ENCODE measurements around the gene CCL16.

CCL16 gene

DNA sequence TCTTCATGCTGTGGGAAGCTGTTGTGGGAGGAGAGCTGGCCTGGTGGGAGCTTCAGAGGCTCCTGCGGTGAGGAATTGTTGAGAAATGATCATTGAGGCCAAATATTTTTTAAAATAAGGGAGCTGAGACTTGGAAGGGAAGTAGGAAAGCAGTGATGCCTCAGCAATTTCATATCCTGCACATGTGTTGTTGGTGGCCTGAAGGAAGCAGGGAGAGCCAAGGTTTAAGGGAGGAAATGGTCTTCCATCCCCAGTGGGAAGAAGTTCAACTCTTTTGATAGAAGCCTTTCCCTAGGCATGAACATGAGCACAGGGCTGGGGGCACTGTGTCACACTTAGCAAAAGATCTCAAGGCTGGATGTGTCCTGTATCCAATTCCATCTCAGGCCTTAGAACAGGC lies 5.3 kb upstream of the CCL16 start, which contains the start of gene CCL14:
TSS of gene CCL14 (minus strand) at position 87 of the 400 bp plus-strand sequence. CDS start at position 7, 80 bp downstream.
- no peak for DNase-seq (ENCODE audit: low read depth)

DNA sequence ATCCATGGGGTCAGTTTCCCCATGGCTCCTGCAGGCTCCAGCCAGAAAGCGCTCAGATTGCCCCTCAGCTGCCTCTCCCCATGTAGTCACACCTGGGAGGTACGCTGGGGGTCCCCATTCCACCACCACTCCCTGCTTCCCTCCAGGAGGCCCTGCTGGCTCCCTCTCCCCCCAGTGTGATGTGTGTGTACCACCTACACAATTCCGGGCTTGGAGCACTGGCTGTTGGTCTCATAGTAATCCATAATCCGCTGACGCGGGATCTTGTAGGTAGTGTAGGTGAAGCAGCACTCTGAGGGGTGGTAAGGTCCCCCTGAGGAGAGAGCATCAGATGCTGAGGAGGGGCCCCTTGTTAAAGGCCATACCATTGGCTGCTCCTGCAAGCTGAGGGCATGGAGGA lies 2.8 kb upstream of the CCL16 start:
- DNase-seq (ENCODE audit: low read depth), result no peak

DNA sequence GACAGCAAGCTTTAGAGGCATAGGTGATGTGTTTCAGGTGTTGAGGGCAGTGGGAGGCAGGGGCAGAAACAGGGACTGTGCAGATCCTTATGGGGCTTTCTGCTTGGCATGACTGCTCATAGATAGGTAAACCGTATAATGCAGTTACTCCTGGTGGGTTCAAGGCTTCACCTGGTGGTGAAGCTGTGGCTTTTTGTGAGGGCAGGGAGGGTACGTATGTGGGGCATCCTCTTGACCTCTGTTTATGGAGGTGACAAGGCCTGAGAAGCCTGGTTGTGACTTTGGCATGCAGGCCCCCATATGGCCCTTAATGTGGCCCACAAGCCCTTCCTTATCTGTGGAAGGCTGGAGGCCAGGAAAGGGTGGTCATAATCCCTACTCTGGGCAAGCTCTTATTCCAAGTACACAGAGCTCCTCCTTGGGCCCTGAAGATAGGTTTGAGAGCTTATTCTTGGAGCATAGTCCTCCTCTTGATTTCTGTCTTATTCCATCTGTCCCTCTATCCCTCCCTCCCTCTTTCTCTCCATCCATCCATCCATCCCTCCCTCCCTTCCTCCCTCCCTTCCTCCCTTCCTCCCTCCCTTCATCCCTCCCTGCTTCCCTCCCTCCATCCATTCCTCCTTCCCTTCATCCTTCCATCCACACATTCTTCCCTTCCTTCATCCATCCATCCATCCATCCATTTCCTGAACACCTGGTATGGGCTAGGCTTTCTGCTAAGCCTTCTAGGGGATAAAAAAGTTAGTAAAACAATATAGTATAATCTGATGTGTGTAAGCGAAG lies 1.3 kb upstream of the CCL16 start:
- DNase-seq (ENCODE audit: low read depth), result no peak

DNA sequence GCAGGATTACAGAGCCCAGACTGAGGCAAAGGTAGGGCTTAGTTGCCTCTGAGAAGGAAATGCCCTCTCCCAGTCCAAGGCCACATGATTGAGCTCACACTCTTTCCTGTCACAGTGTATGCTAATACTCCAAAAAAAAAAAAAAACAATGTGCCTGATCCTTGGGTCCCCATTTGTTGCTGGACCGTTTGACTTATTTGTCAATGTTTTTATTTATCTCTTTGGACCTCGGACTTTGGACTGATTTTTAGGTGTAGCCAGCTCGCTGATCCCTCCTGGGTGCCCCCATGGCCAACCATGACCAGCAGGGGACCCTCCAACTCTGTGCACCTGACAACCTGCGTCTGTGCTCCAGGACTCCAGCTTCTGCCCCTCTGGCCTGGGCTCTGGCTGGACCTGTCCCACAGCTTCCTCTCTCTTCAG lies 622 bp upstream of the CCL16 start:
- DNase-seq (ENCODE audit: low read depth), result no peak

DNA sequence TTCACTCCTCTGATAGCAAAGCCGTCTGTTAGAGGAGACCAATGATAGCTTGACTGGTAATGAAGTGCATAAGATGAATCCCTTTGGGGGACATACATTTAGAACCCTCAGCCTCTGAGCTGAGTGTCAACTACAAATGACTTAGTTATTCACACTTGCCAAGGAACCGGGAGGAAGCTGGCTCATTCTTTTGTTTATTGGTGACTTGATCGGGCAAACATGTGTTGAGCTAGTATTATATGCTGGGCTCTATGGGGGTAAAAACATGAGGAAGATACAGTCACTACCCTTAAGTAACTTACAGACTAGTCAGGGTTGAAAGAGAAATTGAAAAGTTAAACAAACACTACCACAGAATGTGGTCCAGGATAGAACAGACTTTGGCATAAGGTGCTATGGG lies 3.0 kb downstream of the CCL16 start:
- DNase-seq (ENCODE audit: low read depth), result no peak

DNA sequence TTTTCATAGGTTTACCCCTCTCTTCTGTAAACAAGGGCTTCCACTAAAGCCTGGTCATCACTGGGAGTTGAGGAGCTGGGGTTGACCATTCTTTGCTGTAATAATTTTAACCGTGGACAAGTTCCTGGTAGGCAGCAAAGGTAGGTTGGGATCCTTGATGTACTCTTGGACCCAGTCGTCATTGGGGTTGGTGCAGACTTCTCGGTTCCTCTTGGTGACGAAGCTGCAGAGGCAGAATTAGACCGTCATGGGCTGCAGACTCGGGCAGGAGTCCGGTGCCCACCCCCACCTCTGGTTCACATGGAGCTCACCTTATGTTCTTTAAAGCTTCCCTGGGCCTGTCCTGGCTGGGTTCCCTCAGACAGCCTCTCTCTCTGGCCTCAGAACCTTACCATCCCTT lies 3.8 kb downstream of the CCL16 start:
- DNase-seq (ENCODE audit: low read depth), result no peak

DNA sequence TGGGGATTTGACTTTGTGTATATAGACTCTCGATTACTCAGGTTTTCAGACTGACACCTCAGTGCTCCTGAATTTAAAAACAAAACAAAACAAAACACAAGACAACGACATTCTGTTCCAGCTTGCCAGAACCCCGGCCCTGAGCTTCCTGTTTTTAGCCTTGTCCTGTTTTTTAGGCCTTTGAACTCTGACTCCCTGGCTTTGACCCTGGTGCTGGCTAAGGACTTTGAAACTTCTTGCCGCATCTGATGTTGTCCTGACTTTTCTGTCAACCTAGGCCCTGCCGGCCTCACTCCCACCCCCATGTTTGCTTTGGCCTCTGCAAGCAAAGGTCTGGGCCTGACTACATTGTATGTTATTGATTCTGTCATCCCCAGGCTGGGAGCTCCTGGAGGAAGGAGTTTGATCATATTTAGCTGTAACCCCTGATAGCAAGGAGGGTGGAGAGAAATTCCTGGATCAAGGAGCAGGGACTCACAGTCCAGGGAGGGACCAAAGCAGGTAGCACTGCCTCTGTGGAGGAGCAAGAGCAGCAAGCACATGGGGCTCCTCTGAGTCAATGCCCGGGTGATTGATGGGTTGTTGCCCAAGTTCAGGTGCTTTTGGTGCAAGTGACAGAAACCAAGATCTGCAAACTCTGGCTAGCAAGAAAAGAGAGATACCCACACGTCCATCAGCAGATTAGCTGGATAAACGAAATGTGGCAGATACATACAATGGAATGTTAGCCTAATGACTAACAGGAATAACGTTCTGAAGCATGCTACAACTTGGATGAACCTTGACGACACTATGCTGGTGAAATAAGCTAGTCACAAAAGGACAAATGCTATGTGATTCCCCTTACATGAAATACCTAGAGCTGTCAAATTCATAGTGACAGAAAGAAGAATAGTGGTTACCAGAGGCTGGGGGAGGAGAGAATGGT lies 7.7 kb downstream of the CCL16 start:
- peak; percentile 55 for DNase-seq (ENCODE audit: low read depth)

DNA sequence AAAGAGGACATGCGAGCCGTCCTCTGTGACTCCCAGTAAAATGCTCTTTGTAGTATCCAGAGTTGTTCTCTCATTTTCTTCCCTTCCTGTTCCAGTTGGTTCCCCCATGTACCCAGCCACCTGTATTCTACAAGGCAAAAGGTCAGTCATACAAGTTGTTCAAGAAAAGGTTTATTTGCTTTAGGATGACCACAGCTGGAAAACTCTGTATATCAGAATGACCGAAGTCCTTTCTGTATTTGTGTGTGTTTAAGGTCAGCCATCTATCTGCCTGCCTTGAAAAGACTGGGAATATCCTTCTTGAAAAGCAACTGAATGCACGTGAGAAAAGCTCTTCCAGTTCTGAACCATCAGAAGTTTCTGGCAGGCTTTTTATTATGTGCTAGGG lies 8.4 kb downstream of the CCL16 start:
- no peak for DNase-seq (ENCODE audit: low read depth)

DNA sequence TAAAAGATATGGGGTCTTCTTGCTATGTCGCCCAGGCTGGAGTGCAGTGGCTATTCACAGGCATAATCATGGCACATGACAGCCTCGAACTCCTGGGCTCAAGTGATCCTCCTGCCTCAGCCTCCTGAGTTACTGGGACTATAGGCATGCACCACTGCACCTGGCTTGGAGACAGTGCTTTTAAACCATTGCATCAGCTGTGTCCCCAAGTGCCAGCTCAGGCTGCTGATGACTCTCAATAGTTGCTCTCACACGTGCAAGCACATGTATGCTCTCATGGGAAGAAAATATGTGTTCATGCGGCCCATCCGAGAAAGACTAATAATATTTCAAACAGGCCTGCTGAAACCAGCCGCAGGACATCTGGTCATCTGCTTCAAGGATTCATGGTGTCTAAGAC lies 8.8 kb downstream of the CCL16 start:
- DNase-seq (ENCODE audit: low read depth), result no peak

DNA sequence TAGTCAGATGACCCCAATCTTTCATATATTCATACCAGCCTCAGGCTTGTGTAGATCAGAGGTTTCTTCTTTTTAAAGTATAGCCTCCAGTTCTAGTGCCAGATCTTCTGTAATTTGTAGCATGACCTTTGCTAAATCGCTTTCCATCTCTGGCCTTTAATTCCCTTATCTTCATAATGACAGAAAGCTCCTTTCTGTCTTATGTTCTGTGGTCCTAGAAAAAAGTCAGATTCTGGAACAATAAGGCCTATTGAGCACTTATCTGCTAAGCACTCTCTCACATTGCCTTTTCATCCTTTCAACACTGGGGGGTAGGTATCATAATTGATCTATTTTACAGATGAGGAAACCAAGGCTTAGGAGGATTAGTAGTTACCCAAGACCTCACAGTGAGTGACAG lies 9.2 kb downstream of the CCL16 start:
- no peak for DNase-seq (ENCODE audit: low read depth)

DNA sequence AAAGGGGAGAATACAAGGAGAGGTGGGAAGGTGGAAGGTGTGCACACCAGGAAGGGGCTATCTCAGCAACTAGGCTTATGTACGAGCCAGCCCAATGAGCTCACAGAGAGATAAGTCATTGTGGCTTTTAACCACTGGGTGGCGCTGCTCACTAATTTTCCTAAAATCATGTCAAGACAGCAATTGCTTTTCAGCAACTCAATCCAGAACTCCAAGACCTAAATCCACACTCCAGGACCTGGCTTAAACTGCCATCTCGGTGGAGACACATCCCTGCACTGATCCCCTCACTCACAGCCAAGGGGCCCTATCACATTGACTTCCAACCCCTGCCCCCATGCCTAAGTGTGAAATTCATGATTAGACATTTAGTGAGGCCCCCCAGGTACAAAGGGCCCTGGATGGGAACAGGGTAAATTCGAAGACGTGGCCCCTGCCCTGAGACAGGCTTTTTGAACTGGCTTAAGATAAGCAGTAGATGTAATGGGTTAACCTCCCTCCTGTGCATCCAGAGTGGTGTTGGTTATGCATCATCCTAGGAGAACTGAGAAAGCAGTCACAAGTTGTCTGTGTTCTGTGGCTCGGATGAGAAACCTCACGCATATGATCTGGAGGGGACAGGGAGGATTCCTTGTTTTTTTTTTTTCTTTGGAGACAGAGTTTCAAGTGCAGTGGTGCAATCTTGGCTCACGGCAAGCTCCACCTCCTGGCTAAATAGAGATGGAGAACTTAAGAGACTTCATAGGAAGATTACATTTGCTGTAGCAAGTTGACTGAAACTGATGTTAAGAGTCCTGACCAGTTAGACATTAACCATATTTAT lies 11.5 kb downstream of the CCL16 start:
- peak; percentile 74 for DNase-seq (ENCODE audit: low read depth)

DNA sequence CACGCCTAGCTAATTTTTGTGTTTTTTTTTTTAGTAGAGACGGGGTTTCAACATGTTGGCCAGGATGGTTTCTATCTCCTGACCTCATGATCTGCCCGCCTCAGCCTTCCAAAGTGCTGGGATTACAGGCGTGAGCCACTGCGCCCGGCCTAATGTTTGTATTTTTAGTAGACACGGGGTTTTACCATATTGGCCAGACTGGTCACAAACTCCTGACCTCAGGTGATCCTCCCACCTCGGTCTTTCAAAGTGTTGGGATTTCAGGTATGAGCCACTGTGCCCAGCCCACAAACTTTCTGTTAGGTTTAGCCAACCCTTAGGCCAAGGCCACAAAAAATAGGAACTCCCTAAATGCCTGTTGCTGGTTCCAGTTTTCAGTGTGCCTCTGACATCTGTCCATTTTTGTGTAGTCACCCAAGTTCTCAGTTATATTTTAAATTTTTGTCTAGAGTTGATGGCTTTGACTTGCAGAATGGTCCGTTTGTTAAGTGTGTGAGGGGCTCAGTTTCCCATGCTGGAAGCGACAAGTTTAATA lies 12.7 kb downstream of the CCL16 start:
- DNase-seq (ENCODE audit: low read depth), result no peak

DNA sequence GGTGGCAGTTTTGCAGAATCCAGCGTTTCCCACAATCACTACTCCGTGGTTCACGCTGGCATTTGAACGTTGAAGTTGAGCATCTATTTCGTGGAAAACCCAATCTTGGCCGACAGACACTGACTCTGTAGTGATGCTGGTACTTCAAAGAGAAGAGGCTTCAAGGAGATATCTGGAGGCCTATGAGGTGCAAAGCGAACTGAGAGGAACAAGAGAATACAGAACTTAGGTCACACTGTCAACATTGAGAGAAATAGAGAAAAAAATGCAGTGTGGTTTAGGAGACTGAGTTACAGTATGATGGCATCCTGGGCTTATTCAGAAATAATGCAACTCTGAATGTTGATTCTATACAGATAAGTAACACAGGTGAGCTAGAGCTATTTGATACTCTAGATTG lies 16.0 kb downstream of the CCL16 start:
- no peak for DNase-seq (ENCODE audit: low read depth)

DNA sequence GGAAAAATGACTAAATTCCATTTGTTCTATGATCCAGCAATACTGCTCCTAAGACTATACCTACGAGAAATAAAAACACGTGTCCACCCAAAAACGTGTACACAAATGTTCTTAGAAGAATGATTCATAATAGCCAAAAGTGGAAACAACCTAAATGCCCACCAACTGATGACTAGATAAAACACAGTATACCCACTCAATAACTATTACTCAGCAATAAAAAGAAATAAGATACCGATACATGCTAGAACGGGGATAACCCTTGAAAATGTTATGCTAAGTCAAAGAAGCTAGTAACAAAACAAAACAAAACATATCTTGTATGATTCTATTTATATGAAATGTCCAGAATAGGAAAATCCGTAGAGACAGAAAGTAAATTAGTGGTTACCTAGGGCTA lies 17.6 kb downstream of the CCL16 start:
- DNase-seq (ENCODE audit: low read depth), result no peak

DNA sequence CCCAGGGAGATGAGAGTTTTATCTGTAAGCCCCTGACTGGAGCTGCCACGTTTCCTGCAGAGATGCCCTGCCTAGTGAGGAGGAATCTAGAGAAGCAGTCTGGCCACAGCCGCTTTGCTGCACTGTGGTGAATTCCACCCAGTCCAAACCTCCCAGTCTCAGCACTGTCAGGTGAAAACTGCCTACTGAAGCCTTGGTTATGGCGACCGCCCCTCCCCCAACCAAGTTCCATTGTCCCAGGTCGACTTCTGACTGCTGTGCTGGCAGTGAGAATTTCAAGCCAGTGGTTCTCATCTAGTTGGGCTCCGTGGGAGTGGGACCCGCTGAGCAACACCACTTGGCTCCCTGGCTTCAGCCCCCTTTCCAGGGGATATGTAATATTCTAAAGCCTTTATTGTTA lies 27.6 kb downstream of the CCL16 start:
- no peak for DNase-seq (ENCODE audit: low read depth)

DNA sequence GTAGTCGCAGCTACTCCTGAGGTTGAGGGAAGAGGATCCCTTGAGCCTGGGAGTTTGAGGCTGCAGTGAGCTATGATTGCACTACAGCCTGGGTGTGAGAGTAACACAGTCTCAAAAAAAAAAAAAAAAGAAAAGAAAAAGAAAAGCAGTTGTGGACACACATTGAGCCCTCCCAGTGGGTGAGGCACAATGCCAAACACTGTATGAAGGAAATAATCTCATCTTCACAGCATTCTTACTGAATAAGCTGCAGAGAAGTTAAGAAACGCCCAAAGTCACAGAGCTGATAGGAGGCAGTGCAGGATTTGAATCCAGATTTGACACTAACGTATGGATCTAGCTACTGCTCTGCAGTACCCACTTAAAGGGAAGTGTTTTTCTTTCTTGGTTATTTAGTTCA lies 31.9 kb downstream of the CCL16 start:
- no peak for DNase-seq (ENCODE audit: low read depth)

DNA sequence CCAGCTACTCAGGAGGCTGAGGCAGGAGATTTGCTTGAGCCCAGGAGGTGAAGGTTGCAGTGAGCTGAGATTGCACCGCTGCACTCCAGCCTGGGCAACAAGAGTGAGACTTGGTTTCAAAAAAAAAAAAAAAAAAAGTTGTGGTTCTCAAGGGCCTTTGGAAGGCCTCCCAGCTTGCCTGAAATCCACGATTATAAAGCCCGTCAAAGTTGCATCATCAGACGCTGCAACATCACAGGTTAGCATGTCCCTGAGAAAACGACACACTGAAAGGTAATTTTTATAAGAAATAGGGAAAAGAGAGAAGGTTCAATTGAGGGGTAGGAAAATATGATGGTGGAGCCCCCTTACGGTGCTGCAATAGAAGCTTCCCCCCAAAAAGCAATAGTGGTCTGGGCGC lies 33.2 kb downstream of the CCL16 start:
- no peak for DNase-seq (ENCODE audit: low read depth)

DNA sequence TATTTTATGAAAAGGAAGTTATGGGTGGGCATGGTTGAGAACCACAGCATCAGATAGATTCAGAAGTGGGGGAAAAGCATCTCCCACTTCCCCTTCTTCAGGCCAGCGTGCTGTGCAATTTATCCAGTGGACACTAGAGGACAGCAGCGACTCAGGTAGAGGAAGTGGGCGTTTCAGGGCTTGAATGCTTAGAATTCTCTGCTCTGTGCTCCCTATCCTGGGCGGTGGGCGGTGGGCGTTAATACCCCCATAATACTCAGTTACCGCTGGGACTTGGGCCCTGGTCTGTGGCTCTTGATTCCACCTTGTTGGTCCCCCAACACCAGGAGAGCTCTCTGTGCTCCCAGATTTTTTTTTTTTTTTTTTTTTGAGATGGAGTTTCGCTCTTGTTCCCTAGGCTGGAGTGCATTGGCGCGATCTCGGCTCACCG lies 34.1 kb downstream of the CCL16 start:
- peak; percentile 52 for DNase-seq (ENCODE audit: low read depth)

DNA sequence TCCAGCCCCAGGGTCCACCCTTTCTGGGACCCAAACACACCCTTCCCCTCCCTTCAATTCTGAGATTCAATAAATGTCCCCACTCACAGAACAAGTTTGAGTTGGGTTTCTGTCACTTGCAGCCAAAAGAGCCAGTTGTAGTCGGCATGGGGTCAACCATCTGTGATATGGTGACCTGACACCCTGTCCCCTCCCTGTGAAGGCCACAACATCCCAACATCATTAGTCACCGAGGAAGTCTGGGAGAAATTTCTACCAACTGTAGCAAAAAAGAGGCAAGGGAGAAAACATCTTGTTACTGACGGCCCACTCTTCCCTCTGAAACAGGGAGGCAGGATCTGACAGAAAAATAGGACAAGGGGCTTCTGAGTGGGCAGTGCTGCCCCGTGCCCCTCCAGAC lies 37.1 kb downstream of the CCL16 start:
- peak; percentile 14 for DNase-seq (ENCODE audit: low read depth)

DNA sequence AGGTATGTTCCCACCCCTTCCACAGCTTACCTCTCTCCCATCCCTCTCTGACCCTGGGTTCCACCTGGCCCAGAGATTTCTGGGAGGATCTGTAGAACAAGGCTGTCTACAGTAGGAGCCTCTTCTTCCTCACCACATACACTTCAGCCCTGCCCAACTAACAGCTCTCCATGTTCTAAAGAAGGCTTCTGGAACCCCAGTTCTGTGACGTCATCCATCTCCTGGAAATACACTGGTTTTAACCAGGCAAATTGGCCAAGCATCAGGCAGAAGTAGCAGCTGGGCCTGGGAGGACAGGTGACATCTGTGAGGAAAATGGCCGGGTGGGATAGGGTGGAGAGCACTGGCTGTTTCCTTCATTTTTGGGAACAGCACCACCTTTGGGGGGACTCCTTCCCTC lies 37.8 kb downstream of the CCL16 start, which contains the start of gene LYZL6:
TSS of gene LYZL6 (minus strand) at position 177 of the 400 bp plus-strand sequence. CDS start 4,357 bp downstream, outside the sequence.
- no peak for DNase-seq (ENCODE audit: low read depth)

DNA sequence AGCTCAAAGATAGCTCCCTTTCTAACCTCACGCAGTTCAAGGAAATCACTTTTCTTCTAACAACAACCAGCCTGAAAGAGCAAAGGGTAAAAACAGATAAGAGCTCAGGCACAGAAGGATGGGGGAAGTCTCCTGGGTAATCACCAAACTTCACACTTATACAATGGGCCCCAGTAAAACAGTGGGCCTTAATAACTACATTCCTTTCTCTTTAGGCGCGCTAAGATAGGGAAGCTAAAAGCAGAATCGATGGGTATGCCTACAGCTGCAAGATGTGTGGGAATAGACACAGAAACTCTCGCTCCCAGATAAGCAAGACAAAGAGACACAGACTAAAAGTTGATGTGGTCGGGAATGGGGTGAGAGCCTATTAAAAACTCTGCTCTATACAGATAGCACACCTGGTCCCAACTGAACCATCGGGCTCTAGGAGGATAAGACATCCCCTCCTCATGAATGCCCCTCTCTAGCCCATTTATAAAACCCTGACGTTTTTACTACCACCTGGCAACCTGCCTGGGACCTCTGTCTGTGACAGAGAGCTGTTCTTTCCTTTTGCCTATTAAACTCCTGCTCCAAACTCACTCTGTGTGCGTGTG lies 38.6 kb downstream of the CCL16 start:
- peak; percentile 4 for DNase-seq (ENCODE audit: low read depth)
